H1 (cell line): Measurements from ENCODE around the gene RAMP1. TPM values are rescaled to one million over a fixed set of nuclear protein-coding genes. Genes with fewer than 3 reads are reported as not detected.

Experiments
- CTCF ChIA-PET: fragments of 300-600 bp; sonication (Branson Sonifier 250); formaldehyde crosslinking; loops from one replicate; lab custom pipeline; 2021; ENCODE audit not compliant: partially characterized antibody; lab: Charles Lee
- POLR2A ChIA-PET: fragments of 300-600 bp; sonication (Branson Sonifier 250); formaldehyde crosslinking; loops from one replicate; lab custom pipeline; 2021; ENCODE audit warnings: inconsistent platforms; ENCODE audit not compliant: partially characterized antibody; lab: Charles Lee
- DNase-seq, 2 experiments: peaks; one replicate each; pipeline versions ENCODE4 v3.0.0 to v3.0.0-alpha.2; 2010 to 2022; ENCODE audit warnings: low spot score in 2 of 2, low read depth in 1 of 2, mixed read lengths in 1 of 2
- FAIRE-seq: peaks from 2 replicates; lab custom pipeline; 2011; peaks lifted over from hg19 to GRCh38; lab: Jason Lieb, UNC
- H2AFZ ChIP-seq: 2 replicates; pipeline ENCODE4 v1.8.1; 2012; ENCODE audit warnings: low read length, inconsistent platforms
- H2AK5ac ChIP-seq: 2 replicates; pipeline ENCODE4 v1.6.1; 2013; ENCODE audit warnings: low read depth, low read length
- H2BK120ac ChIP-seq: replicated peaks from 2 replicates; pipeline ENCODE3; 2013; ENCODE audit warnings: low read depth, low read length, inconsistent platforms
- H2BK12ac ChIP-seq: 2 replicates; pipeline ENCODE4 v1.6.1; 2013; ENCODE audit warnings: low read depth, low read length
- H2BK15ac ChIP-seq: 2 replicates; pipeline ENCODE4 v1.6.1; 2013; ENCODE audit warnings: low read length
- H2BK20ac ChIP-seq: 2 replicates; pipeline ENCODE4 v1.6.1; 2013; ENCODE audit warnings: low read length
- H2BK5ac ChIP-seq: 2 replicates; pipeline ENCODE4 v1.6.1; 2013; ENCODE audit warnings: low read depth, low read length
- H3K14ac ChIP-seq: 2 replicates; pipeline ENCODE4 v1.6.1; 2013; ENCODE audit warnings: inconsistent platforms; ENCODE audit not compliant: insufficient read length
- H3K18ac ChIP-seq: 2 replicates; pipeline ENCODE4 v1.6.1; 2013; ENCODE audit warnings: low read length; ENCODE audit errors: extremely low read depth
- H3K23ac ChIP-seq: 2 replicates; pipeline ENCODE4 v1.6.1; 2013; ENCODE audit warnings: inconsistent platforms; ENCODE audit not compliant: insufficient read length
- H3K23me2 ChIP-seq: 2 replicates; pipeline ENCODE4 v1.6.1; 2013; ENCODE audit warnings: low read depth, low read length
- H3K27ac ChIP-seq: 2 replicates; pipeline ENCODE4 v1.6.1; 2011; ENCODE audit warnings: low read depth, low read length, inconsistent platforms
- H3K27me3 ChIP-seq, 4 experiments: replicated peaks in 1 of 4; 1 replicate in 1 of 4; 2 replicates in 3 of 4; pipeline versions ENCODE4 v1.6.1 to v1.8.1; 2011 to 2013; ENCODE audit warnings: low read length in 3 of 4, mild to moderate bottlenecking in 3 of 4, inconsistent platforms in 2 of 4, mixed read lengths in 2 of 4, moderate library complexity in 1 of 4; ENCODE audit not compliant: control insufficient read depth in 3 of 4, insufficient read depth in 3 of 4; ENCODE audit errors: extremely low read depth in 1 of 4
- H3K36me3 ChIP-seq, 4 experiments: 2 replicates each; pipeline versions ENCODE4 v1.6.1 to v1.8.1; 2011 to 2013; ENCODE audit warnings: mild to moderate bottlenecking in 4 of 4, low read length in 3 of 4, moderate library complexity in 2 of 4, control low read depth in 1 of 4, inconsistent platforms in 1 of 4; ENCODE audit not compliant: insufficient read depth in 4 of 4, control insufficient read depth in 2 of 4
- H3K4ac ChIP-seq: replicated peaks from 2 replicates; pipeline ENCODE3; 2013; ENCODE audit warnings: low read length, low read depth, mixed read lengths, inconsistent platforms; ENCODE audit not compliant: insufficient read length
- H3K4me1 ChIP-seq, 4 experiments: replicated peaks in 1 of 4; 1 replicate in 1 of 4; 2 replicates in 3 of 4; pipeline versions ENCODE4 v1.6.1 to v1.8.1; 2011 to 2013; ENCODE audit warnings: low read length in 3 of 4, inconsistent platforms in 2 of 4, mixed read lengths in 1 of 4; ENCODE audit not compliant: insufficient read depth in 4 of 4, control insufficient read depth in 3 of 4
- H3K4me2 ChIP-seq, 2 experiments: 2 replicates each; pipeline versions ENCODE4 v1.6.1 to v1.8.1; 2011 to 2013; ENCODE audit warnings: low read depth in 2 of 2, low read length in 2 of 2, control low read depth in 1 of 2, inconsistent platforms in 1 of 2, mild to moderate bottlenecking in 1 of 2; ENCODE audit not compliant: insufficient read depth in 1 of 2
- H3K4me3 ChIP-seq, 4 experiments: fragments of 200-600, 300-600 bp in 1 of 4; sonication (generic), shearing (Covaris generic), sonication (Bioruptor Twin) in 1 of 4; 2 replicates each; pipeline versions ENCODE4 v1.5.1 to v1.8.1; 2011 to 2016; ENCODE audit warnings: low read length in 4 of 4, low read depth in 3 of 4, control low read depth in 2 of 4, inconsistent platforms in 2 of 4, mild to moderate bottlenecking in 2 of 4, mixed read lengths in 1 of 4, moderate library complexity in 1 of 4; ENCODE audit not compliant: insufficient read depth in 2 of 4; ENCODE audit errors: extremely low read depth in 1 of 4
- H3K56ac ChIP-seq: replicated peaks from 2 replicates; pipeline ENCODE3; 2013; ENCODE audit warnings: low read depth, mild to moderate bottlenecking, mixed read lengths, low read length, inconsistent platforms; ENCODE audit not compliant: insufficient read length
- H3K79me1 ChIP-seq: 2 replicates; pipeline ENCODE4 v1.6.1; 2013; ENCODE audit warnings: low read depth, low read length, control low read depth
- H3K79me2 ChIP-seq, 2 experiments: 2 replicates each; pipeline versions ENCODE4 v1.6.1 to v1.8.1; 2012 to 2013; ENCODE audit warnings: low read length in 2 of 2, mild to moderate bottlenecking in 2 of 2, inconsistent platforms in 1 of 2; ENCODE audit not compliant: insufficient read depth in 2 of 2, control insufficient read depth in 1 of 2
- H3K9ac ChIP-seq, 4 experiments: replicated peaks in 1 of 4; 1 replicate in 1 of 4; 2 replicates in 3 of 4; pipeline versions ENCODE4 v1.6.1 to v1.8.1; 2011 to 2013; ENCODE audit warnings: low read depth in 3 of 4, low read length in 3 of 4, control low read depth in 2 of 4, mild to moderate bottlenecking in 2 of 4, moderate library complexity in 2 of 4, inconsistent platforms in 1 of 4; ENCODE audit errors: extremely low read depth in 1 of 4
- H3K9me3 ChIP-seq, 2 experiments: 2 replicates each; pipeline versions ENCODE4 v1.6.1 to v1.8.1; 2012 to 2013; ENCODE audit warnings: mild to moderate bottlenecking in 2 of 2, moderate library complexity in 2 of 2, control low read depth in 1 of 2, inconsistent platforms in 1 of 2, low read depth in 1 of 2, low read length in 1 of 2, mixed read lengths in 1 of 2; ENCODE audit not compliant: insufficient read depth in 2 of 2
- H4K20me1 ChIP-seq, 2 experiments: replicated peaks in 1 of 2; 2 replicates each; pipeline versions ENCODE3 to v1.8.1; 2011 to 2013; ENCODE audit warnings: inconsistent platforms in 2 of 2, low read length in 2 of 2, mild to moderate bottlenecking in 1 of 2; ENCODE audit not compliant: insufficient read depth in 2 of 2, control insufficient read depth in 1 of 2
- H4K5ac ChIP-seq: 2 replicates; pipeline ENCODE4 v1.6.1; 2013; ENCODE audit warnings: low read length, low read depth, mixed read lengths, inconsistent platforms; ENCODE audit not compliant: insufficient read length
- H4K8ac ChIP-seq: 2 replicates; pipeline ENCODE4 v1.8.0; 2013; ENCODE audit warnings: mild to moderate bottlenecking, moderate library complexity, low read length, inconsistent platforms; ENCODE audit not compliant: insufficient read depth; ENCODE audit errors: extremely low read depth
- H4K91ac ChIP-seq: replicated peaks from 2 replicates; pipeline ENCODE3; 2013; ENCODE audit warnings: low read length, mixed read lengths, inconsistent platforms; ENCODE audit not compliant: insufficient read length
- CBX5 ChIP-seq: fragments of 300-800, 300-1000 bp; sonication (generic); IDR thresholded peaks from 2 replicates; pipeline ENCODE4 v1.7.1; 2016; ENCODE audit warnings: antibody characterized with exemption, low read length, low read depth
- CHD1 ChIP-seq: IDR thresholded peaks from 2 replicates; pipeline ENCODE4 v1.6.1; 2012; ENCODE audit warnings: low read depth, low read length, improper control_type of control experiment
- SP2 ChIP-seq: IDR thresholded peaks from 2 replicates; pipeline ENCODE4 v1.6.1; 2012; ENCODE audit warnings: mild to moderate bottlenecking, low read length, inconsistent platforms
- TAF1 ChIP-seq: IDR thresholded peaks from 2 replicates; pipeline ENCODE4 v1.6.1; 2011; ENCODE audit warnings: mild to moderate bottlenecking, low read depth, low read length
- WGBS, 2 experiments: shearing (Covaris generic) in 1 of 2; methylation state at CpG; one replicate each; pipeline versions ENCODE4 v1.1.6 to v1.1.7; 2013 to 2015; ENCODE audit warnings: low lambda C conversion rate in 2 of 2, mixed read lengths in 2 of 2, inconsistent platforms in 1 of 2, low coverage in 1 of 2, missing lambda C conversion rate in 1 of 2; ENCODE audit not compliant: insufficient replicate concordance in 2 of 2, insufficient coverage in 1 of 2, insufficient read length in 1 of 2; ENCODE audit errors: extremely low coverage in 1 of 2, missing lambda C conversion rate in 1 of 2; 5-methylcytosine and 5-hydroxymethylcytosine counted together
- polyA plus RNA-seq, 7 experiments: library from polyadenylated mRNA; depleted of rRNA in 3 of 7; stranded (reverse) in 5 of 7; unstranded in 2 of 7; fragments of >200 nt in 5 of 7; fragments of 200-250 nt in 2 of 7; gene quantifications; 1 replicate in 5 of 7; 2 replicates in 1 of 7; 4 replicates in 1 of 7; pipeline versions ENCODE4 v1.2.1 to v1.2.3, GENCODE V29; 2011 to 2013; ENCODE audit warnings: missing spikeins in 2 of 7, mixed read lengths in 2 of 7
- total RNA-seq: library from RNA; stranded (reverse); fragmentation: NEBNext Ultra II Directional; extraction: Animal tissue kit (Norgen Biotek cat#: 25700); gene quantifications from 2 replicates; pipeline ENCODE4 v1.2.1, GENCODE V29; 2021
- TF ChIP-seq, protein P1 (sequence below): IDR thresholded peaks from 2 replicates; pipeline ENCODE4 v1.6.1; 2012; ENCODE audit warnings: inconsistent platforms

The RAMP1 gene
- total and polyA plus RNA-seq, 2 of the 8 experiments (the other 6 are each of a cell fraction or from before 2014, with no cell fraction given) = 0.65 to 4.3 TPM

DNA sequence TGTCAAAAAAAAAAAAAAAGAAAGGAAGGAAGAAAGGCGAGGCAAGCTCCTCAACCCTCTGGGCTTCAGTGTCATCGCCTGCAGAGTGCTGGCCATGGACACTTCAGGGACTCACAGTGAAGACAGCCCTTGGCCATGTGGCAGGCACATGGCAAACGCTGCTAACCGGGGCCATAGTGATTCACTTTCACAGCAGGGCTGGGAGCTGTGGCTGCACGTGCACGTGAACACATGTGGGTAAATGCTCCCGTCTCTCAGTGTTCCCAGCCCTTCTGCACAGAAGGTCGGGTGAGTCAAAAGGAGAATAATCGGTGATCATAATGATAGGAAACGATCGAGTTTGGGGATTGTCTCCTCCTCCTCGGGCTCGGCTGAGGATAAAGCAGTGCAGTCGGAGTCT, 61.2 kb downstream of the RAMP1 start:
- POLR2A ChIA-PET = interaction anchor here (0.7 to 1.2 kb wide), 3 partner anchors 9 to 180 kb away, joined by 3 read pairs; partner anchors contain the start of gene ESPNL
- Histone ChIP-seq H3K27ac (no peak overlapping the region), H3K56ac (no peak overlapping the region), H3K9me3 (no peaks in the 10 kb centered on the region), H3K23me2 (no peaks in the 10 kb centered on the region), H4K8ac (no peak overlapping the region), H3K79me1 (no peaks in the 10 kb centered on the region), H3K4me1 (peaks cover 0 to 6% (median 4%) of the 10 kb centered on the region in 4 experiments; a peak in 5 of 7 replicates), H4K91ac (no peak overlapping the region), H4K5ac (no peak overlapping the region), H3K23ac (no peak overlapping the region), H3K4ac (no peak overlapping the region), H2AFZ (no peak overlapping the region), H2BK12ac (no peak overlapping the region), H3K79me2 (no peaks in the 10 kb centered on the region), H3K9ac (no peak overlapping the region), H2BK5ac (no peak overlapping the region), H2AK5ac (no peak overlapping the region), H3K27me3 (no peaks in the 10 kb centered on the region; a peak in 2 of 7 replicates), H3K36me3 (no peaks in the 10 kb centered on the region), H2BK120ac (no peak overlapping the region), H3K14ac (no peak overlapping the region), H3K18ac (no peak overlapping the region), H3K4me2 (no peak overlapping the region), H3K4me3 (no peak overlapping the region), H2BK15ac (no peak overlapping the region), H4K20me1 (peaks cover 0 to 3% of the 10 kb centered on the region in 2 experiments), H2BK20ac (no peak overlapping the region)
- FAIRE-seq = no peak
- 87% methylated on average over 14 of the region's 14 CpGs; no CpG with 5 or more reads in 1 of the 2 experiments for WGBS, 2 experiments
- TF ChIP-seq TAF1 (no peak), SP2 (no peak), CHD1 (no peak), CBX5 (no peak)
- TF ChIP-seq, protein P1, sequence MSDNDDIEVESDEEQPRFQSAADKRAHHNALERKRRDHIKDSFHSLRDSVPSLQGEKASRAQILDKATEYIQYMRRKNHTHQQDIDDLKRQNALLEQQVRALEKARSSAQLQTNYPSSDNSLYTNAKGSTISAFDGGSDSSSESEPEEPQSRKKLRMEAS = peak; percentile 54
- CTCF ChIA-PET = no interaction called here
- DNase-seq = no peak
